ENCODE data around the gene SETD7. TPM values are rescaled to one million over a fixed set of nuclear protein-coding genes. Genes with fewer than 3 reads are reported as not detected.

The SETD7 gene
- total RNA-seq, 1 experiment from 2014 or later: 60.4 TPM

- CTCF ChIA-PET: interaction anchor here (0.6 to 2.4 kb wide), 5 partner anchors 10 to 165 kb away, joined by 3 to 8 read pairs (median 3); no protein-coding TSS in a partner anchor
- H3K4me1 Mint-ChIP-seq (ENCODE audit: insufficient read depth, unreplicated experiment): peaks cover 6% of the 10 kb centered on the region
- H3K9me3 Mint-ChIP-seq (ENCODE audit: unreplicated experiment): no peaks in the 10 kb centered on the region
- intact Hi-C loops (cut with micrococcal nuclease): no loop called here
- peaks cover 96% of the 10 kb centered on the region for H3K36me3 Mint-ChIP-seq (ENCODE audit: insufficient read depth, unreplicated experiment)
- DNase-seq (ENCODE audit: unreplicated experiment): no peak
- POLR2A ChIA-PET: interaction anchor here (0.8 kb wide), 1 partner anchor 35 kb away, joined by 3 read pairs; no protein-coding TSS in a partner anchor
- H3K4me3 Mint-ChIP-seq (ENCODE audit: unreplicated experiment): no peak overlapping the region
- no TSS peak for BruUV-seq (replicated peaks)
- TF ChIP-seq CTCF (IDR thresholded peaks at IDR 0.05; ENCODE audit: unreplicated experiment): no peak
- no peaks in the 10 kb centered on the region for H3K27me3 Mint-ChIP-seq (ENCODE audit: insufficient read depth, unreplicated experiment)
- no peak overlapping the region for H3K27ac Mint-ChIP-seq (ENCODE audit: low read depth, unreplicated experiment)
Measured at GRCh38 chr4:139521754-139522401, 34.1 kb downstream of the SETD7 start.

GRCh38 chr4:139515531-139515958, 40.5 kb downstream of the SETD7 start:
- BruUV-seq (replicated peaks): no TSS peak
- Mint-ChIP-seq H3K4me1 (ENCODE audit: insufficient read depth, unreplicated experiment) (no peaks in the 10 kb centered on the region), H3K27ac (ENCODE audit: low read depth, unreplicated experiment) (no peak overlapping the region), H3K36me3 (ENCODE audit: insufficient read depth, unreplicated experiment) (peaks cover 96% of the 10 kb centered on the region), H3K9me3 (ENCODE audit: unreplicated experiment) (no peaks in the 10 kb centered on the region), H3K27me3 (ENCODE audit: insufficient read depth, unreplicated experiment) (no peaks in the 10 kb centered on the region), H3K4me3 (ENCODE audit: unreplicated experiment) (no peak overlapping the region)
- ChIA-PET POLR2A (no interaction called here), CTCF (interaction anchor here (3.4 kb wide), 1 partner anchor 18 kb away, joined by 11 read pairs; no protein-coding TSS in a partner anchor)
- no peak for DNase-seq (ENCODE audit: unreplicated experiment)
- no peak for TF ChIP-seq CTCF (IDR thresholded peaks at IDR 0.05; ENCODE audit: unreplicated experiment)
- intact Hi-C loops (cut with micrococcal nuclease): no loop called here

GRCh38 chr4:139514382-139515059, 41.5 kb downstream of the SETD7 start:
- Mint-ChIP-seq H3K9me3 (ENCODE audit: unreplicated experiment) (no peaks in the 10 kb centered on the region), H3K4me1 (ENCODE audit: insufficient read depth, unreplicated experiment) (no peaks in the 10 kb centered on the region), H3K36me3 (ENCODE audit: insufficient read depth, unreplicated experiment) (peaks cover 96% of the 10 kb centered on the region), H3K27ac (ENCODE audit: low read depth, unreplicated experiment) (no peak overlapping the region), H3K4me3 (ENCODE audit: unreplicated experiment) (no peak overlapping the region), H3K27me3 (ENCODE audit: insufficient read depth, unreplicated experiment) (no peaks in the 10 kb centered on the region)
- ChIA-PET POLR2A (interaction anchor here (0.6 kb wide), 1 partner anchor 15 kb away, joined by 5 read pairs; no protein-coding TSS in a partner anchor), CTCF (interaction anchor here (0.7 to 1.3 kb wide), 3 partner anchors 10 to 17 kb away, joined by 3 to 5 read pairs (median 5); no protein-coding TSS in a partner anchor)
- no TSS peak for BruUV-seq (replicated peaks)
- DNase-seq (ENCODE audit: unreplicated experiment): no peak
- TF ChIP-seq CTCF (IDR thresholded peaks at IDR 0.05; ENCODE audit: unreplicated experiment): no peak
- intact Hi-C loops (cut with micrococcal nuclease): no loop called here

GRCh38 chr4:139511320-139511719, 44.7 kb downstream of the SETD7 start:
- intact Hi-C loops (cut with micrococcal nuclease): no loop called here
- ChIA-PET POLR2A (interaction anchor here (0.6 kb wide), 1 partner anchor 13 kb away, joined by 3 read pairs; no protein-coding TSS in a partner anchor), CTCF (interaction anchor here (1.1 to 1.7 kb wide), 3 partner anchors 10 to 91 kb away, joined by 3 to 8 read pairs (median 8); no protein-coding TSS in a partner anchor)
- H3K9me3 Mint-ChIP-seq (ENCODE audit: unreplicated experiment): no peaks in the 10 kb centered on the region
- H3K27ac Mint-ChIP-seq (ENCODE audit: low read depth, unreplicated experiment): no peak overlapping the region
- no TSS peak for BruUV-seq (replicated peaks)
- H3K4me3 Mint-ChIP-seq (ENCODE audit: unreplicated experiment): no peak overlapping the region
- H3K27me3 Mint-ChIP-seq (ENCODE audit: insufficient read depth, unreplicated experiment): no peaks in the 10 kb centered on the region
- TF ChIP-seq CTCF (IDR thresholded peaks at IDR 0.05; ENCODE audit: unreplicated experiment): no peak
- H3K4me1 Mint-ChIP-seq (ENCODE audit: insufficient read depth, unreplicated experiment): no peaks in the 10 kb centered on the region
- no peak for DNase-seq (ENCODE audit: unreplicated experiment)
- peaks cover 86% of the 10 kb centered on the region for H3K36me3 Mint-ChIP-seq (ENCODE audit: insufficient read depth, unreplicated experiment)

Measured in MCF 10A (cell line).